Measurements from ENCODE around the gene PACS1.

The PACS1 gene

DNA sequence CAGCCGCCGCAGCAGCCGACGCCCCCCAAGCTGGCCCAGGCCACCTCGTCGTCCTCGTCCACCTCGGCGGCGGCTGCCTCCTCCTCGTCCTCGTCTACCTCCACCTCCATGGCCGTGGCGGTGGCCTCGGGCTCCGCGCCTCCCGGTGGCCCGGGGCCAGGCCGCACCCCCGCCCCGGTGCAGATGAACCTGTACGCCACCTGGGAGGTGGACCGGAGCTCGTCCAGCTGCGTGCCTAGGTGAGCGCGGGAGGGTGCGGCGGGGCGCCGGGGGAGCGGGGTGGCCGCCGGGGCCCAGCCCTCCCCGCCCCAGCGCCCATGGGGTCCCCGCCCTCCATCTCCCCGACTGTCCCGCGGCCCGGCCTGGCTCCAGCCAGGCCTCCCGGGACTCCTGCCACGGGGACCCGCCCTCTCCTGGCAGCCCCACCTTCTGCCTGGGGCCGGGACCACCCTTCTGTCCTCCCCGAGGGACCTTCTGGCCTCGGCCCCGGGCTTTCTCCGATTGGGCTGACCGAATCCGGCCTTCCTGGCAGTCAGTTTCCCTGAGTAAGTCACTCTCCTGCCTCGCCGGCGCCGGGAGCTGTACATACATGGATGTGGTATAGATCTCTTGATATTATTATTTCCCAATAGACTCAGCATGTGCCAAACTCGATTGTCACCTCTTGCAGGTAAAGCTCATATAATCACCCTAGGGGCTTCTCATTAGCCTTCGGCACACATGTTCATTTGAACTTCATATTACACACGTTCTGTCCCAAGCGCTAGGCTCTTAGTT, 720 bp downstream of the PACS1 start:
- H3K27ac ChIP-seq, result peak overlapping the region; percentile 73
- TF ChIP-seq CTCF (conservative IDR thresholded peaks at IDR 0.05) (no peak), ZFX (IDR thresholded peaks at IDR 0.05) (peak; percentile 44)

GRCh38 chr11:66071381-66071801, 1.3 kb downstream of the PACS1 start:
- peak overlapping the region; percentile 73; the same call in 1 of the 2 replicates for H3K27ac ChIP-seq
- TF ChIP-seq CTCF (conservative IDR thresholded peaks at IDR 0.05), result no peak
- no peak for TF ChIP-seq ZFX (IDR thresholded peaks at IDR 0.05)

DNA sequence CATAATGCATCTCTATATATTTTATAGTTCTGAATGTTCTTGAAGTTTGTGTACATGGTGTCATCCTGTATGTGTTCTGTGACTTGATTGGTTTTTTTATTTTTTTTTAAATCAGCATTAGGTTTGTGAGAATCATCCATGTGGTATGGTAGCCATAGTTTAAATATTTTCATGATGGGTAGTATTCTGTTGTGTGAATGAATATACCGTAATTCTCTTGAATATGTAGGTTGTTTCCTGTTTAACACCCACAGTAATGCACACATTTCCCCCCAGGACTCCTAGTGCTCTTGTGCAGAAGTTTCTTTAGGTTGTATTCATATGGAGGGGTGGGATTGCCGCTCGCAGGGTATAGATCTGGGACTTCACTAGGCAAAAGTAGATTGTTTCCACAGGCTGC, 2.0 kb downstream of the PACS1 start:
- TF ChIP-seq ZFX (IDR thresholded peaks at IDR 0.05) (no peak), CTCF (conservative IDR thresholded peaks at IDR 0.05) (no peak)
- H3K27ac ChIP-seq, result no peak overlapping the region

DNA sequence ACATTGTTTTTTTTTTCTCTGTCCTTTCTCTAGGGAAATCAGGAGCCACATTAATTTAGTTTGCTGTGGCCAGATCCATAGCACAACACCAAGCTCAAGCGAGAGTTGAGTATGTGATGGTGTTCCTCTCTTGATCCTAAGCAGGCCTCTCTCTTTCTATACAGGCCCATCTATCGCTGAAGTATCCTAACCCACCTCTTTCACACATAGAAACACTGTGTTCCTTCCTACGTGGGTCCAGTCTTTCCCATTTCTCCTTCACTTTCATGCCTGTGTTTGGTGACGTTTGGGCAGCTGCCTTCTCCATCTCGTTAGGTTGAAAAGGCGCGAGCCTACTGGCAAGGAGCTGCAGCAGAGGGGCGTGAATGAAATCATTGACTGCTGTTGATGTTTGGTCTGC, 2.4 kb downstream of the PACS1 start:
- H3K27ac ChIP-seq, result no peak overlapping the region

GRCh38 chr11:66073669-66074068, 3.6 kb downstream of the PACS1 start:
- TF ChIP-seq ZFX (IDR thresholded peaks at IDR 0.05) (no peak), CTCF (conservative IDR thresholded peaks at IDR 0.05) (no peak)
- H3K27ac ChIP-seq, result no peak overlapping the region

More for the DNA sequence above, 2.4 kb downstream of the PACS1 start:
- no peak for TF ChIP-seq ZFX (IDR thresholded peaks at IDR 0.05)
- TF ChIP-seq CTCF (conservative IDR thresholded peaks at IDR 0.05), result no peak

GRCh38 chr11:66075273-66075672, 5.2 kb downstream of the PACS1 start:
- H3K27ac ChIP-seq, result no peak overlapping the region
- no peak for TF ChIP-seq CTCF (conservative IDR thresholded peaks at IDR 0.05)

DNA sequence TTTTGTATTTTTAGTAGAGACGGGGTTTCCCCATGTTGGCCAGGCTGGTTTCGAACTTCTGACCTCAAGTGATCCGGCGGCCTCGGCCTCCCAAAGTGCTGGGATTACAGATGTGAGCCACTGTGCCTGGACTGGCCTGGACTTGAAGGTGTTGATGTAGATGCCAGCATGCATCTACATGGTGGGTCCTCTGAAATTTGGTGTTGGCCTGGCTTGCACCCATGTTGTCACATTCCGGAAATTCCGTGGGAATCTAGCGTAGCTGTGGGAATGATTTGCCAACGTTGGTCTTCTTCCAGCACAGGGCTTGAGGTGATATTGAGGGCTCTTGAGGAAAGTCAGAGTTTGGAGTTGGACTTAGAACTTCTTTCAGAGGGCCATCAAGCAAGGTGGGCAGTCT, 6.5 kb downstream of the PACS1 start:
- TF ChIP-seq ZFX (IDR thresholded peaks at IDR 0.05) (no peak), CTCF (conservative IDR thresholded peaks at IDR 0.05) (no peak)
- H3K27ac ChIP-seq, result no peak overlapping the region
